ENCODE measurements around the gene ING3. TPM values are rescaled to one million over a fixed set of nuclear protein-coding genes. Genes with fewer than 3 reads are reported as not detected.

The ING3 gene
- total RNA-seq, 1 donor from 2014 or later: 27.4 TPM

DNA sequence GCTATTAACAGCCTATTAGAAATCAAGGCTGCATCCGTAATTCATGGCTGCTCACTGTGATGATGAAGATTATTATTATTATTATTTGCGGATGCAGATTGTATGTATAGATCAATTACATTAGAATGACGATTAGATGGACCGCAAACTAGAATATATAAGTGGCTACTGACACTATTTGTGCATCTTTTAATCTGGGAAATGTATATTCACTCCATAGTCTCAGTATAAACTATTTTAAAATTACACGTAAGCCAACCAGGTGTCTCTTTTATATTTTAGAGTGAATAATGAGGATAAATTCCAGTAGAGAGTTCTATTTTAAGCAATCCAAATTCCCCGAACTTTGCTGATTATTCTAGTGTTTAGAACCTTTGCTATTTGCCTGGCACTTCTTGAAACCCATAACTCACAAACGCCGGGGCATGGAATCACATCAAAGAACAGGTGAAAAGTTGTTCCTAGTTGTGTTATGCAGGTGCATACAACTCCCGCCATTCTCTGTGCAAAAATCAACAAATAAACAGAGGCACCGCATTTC lies 509 bp upstream of the ING3 start:
- Mint-ChIP-seq H3K27me3 (no peaks in the 10 kb centered on the region), H3K9me3 (ENCODE audit: low read depth) (no peaks in the 10 kb centered on the region), H3K4me1 (ENCODE audit: low read depth) (peaks cover 26% of the 10 kb centered on the region), H3K36me3 (ENCODE audit: insufficient read depth) (peaks cover 4% of the 10 kb centered on the region), H3K27ac (peak overlapping the region; percentile 100), H3K4me3 (ENCODE audit: low read depth) (peak overlapping the region; percentile 90)
- DNase-seq (ENCODE audit: low spot score, unreplicated experiment): no peak
- TF ChIP-seq, protein P1, sequence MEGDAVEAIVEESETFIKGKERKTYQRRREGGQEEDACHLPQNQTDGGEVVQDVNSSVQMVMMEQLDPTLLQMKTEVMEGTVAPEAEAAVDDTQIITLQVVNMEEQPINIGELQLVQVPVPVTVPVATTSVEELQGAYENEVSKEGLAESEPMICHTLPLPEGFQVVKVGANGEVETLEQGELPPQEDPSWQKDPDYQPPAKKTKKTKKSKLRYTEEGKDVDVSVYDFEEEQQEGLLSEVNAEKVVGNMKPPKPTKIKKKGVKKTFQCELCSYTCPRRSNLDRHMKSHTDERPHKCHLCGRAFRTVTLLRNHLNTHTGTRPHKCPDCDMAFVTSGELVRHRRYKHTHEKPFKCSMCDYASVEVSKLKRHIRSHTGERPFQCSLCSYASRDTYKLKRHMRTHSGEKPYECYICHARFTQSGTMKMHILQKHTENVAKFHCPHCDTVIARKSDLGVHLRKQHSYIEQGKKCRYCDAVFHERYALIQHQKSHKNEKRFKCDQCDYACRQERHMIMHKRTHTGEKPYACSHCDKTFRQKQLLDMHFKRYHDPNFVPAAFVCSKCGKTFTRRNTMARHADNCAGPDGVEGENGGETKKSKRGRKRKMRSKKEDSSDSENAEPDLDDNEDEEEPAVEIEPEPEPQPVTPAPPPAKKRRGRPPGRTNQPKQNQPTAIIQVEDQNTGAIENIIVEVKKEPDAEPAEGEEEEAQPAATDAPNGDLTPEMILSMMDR (IDR thresholded peaks at IDR 0.05; ENCODE audit: unreplicated experiment): no peak

GRCh38 chr7:120951309-120951699 lies 727 bp downstream of the ING3 start:
- peaks cover 19% of the 10 kb centered on the region for H3K4me1 Mint-ChIP-seq (ENCODE audit: low read depth)
- H3K36me3 Mint-ChIP-seq (ENCODE audit: insufficient read depth): peaks cover 9% of the 10 kb centered on the region
- no peaks in the 10 kb centered on the region for H3K9me3 Mint-ChIP-seq (ENCODE audit: low read depth)
- no peak for DNase-seq (ENCODE audit: low spot score, unreplicated experiment)
- H3K27ac Mint-ChIP-seq: peak overlapping the region; percentile 100
- H3K27me3 Mint-ChIP-seq: no peaks in the 10 kb centered on the region
- peak overlapping the region; percentile 90 for H3K4me3 Mint-ChIP-seq (ENCODE audit: low read depth)
- TF ChIP-seq, protein P1 (IDR thresholded peaks at IDR 0.05; ENCODE audit: unreplicated experiment): no peak

DNA sequence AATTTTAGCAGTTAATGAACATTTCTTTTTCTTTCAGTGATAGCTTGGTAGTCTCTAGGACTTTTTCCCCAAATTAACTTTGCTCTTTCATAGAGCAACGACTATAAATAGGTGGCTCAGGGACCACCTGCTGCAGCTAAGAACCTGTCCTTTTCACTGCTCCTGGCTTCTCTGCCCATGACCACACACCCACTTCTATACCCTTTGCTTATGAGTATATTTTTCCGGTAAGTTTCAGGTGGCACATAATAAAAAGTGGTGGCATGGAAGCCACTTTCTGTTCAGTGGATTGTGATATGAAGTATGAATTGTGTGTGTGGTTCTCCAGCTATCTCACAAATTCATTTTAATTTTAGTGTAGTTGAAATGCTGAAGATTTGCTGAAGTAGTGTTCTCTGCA lies 1.2 kb downstream of the ING3 start:
- H3K4me1 Mint-ChIP-seq (ENCODE audit: low read depth): peaks cover 19% of the 10 kb centered on the region
- peaks cover 10% of the 10 kb centered on the region for H3K36me3 Mint-ChIP-seq (ENCODE audit: insufficient read depth)

GRCh38 chr7:120955577-120956149 lies 5.1 kb downstream of the ING3 start:
- H3K36me3 Mint-ChIP-seq (ENCODE audit: insufficient read depth): peaks cover 18% of the 10 kb centered on the region
- no peak for DNase-seq (ENCODE audit: low spot score, unreplicated experiment)
- no peak overlapping the region for H3K4me3 Mint-ChIP-seq (ENCODE audit: low read depth)
- no peak overlapping the region for H3K27ac Mint-ChIP-seq
- TF ChIP-seq, protein P1 (IDR thresholded peaks at IDR 0.05; ENCODE audit: unreplicated experiment): no peak
- H3K27me3 Mint-ChIP-seq: no peaks in the 10 kb centered on the region
- H3K9me3 Mint-ChIP-seq (ENCODE audit: low read depth): no peaks in the 10 kb centered on the region
- peaks cover 14% of the 10 kb centered on the region for H3K4me1 Mint-ChIP-seq (ENCODE audit: low read depth)

More for the DNA sequence above, 1.2 kb downstream of the ING3 start:
- Mint-ChIP-seq H3K27me3 (no peaks in the 10 kb centered on the region), H3K4me3 (ENCODE audit: low read depth) (peak overlapping the region; percentile 90), H3K9me3 (ENCODE audit: low read depth) (no peaks in the 10 kb centered on the region), H3K27ac (peak overlapping the region; percentile 71)
- TF ChIP-seq, protein P1 (IDR thresholded peaks at IDR 0.05; ENCODE audit: unreplicated experiment): no peak
- DNase-seq (ENCODE audit: low spot score, unreplicated experiment): no peak

DNA sequence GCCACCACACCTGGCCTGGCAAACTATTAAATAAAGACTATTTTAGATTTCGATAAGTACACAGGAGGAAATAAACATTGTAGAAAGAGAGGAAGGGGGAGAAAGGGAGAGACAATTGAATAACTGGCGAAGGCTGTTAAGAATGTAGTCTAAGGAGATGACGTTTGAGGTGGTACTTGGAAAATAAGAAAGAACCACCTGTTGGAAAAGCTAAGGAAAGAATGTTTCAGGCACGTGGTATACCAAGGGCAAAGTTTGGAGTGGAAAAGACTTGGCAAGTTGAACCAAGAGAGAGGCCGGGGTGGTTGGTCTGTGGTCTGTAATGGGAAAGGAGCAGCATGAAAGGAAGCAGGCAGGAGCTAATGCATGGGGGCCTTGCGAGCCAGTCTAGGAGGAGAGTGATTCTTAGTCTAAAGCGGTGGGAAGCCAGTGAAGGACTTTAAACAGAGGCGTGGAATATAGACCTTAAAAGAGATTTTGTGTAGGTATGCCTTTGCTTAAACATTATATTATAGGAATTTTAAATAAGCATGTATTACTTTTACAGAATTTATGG lies 9.4 kb downstream of the ING3 start:
- no peak for DNase-seq (ENCODE audit: low spot score, unreplicated experiment)
- Mint-ChIP-seq H3K27me3 (no peaks in the 10 kb centered on the region), H3K27ac (peak overlapping the region; percentile 50), H3K4me3 (ENCODE audit: low read depth) (no peak overlapping the region), H3K9me3 (ENCODE audit: low read depth) (no peaks in the 10 kb centered on the region), H3K36me3 (ENCODE audit: insufficient read depth) (peaks cover 20% of the 10 kb centered on the region), H3K4me1 (ENCODE audit: low read depth) (peaks cover 2% of the 10 kb centered on the region)
- TF ChIP-seq, protein P1 (IDR thresholded peaks at IDR 0.05; ENCODE audit: unreplicated experiment): no peak

Data from progenitor cell of endocrine pancreas (in vitro differentiated cells).